ENCODE data around the gene DZANK1.

The DZANK1 gene

GRCh38 chr20:18430172-18430826 is 36.5 kb downstream of the DZANK1 start:
- TF ChIP-seq ZC3H10 (CRISPR knock-in tag; IDR thresholded peaks at IDR 0.05) = no peak
- TF ChIP-seq ZFP3 (CRISPR knock-in tag; IDR thresholded peaks at IDR 0.05) = no peak
- TF ChIP-seq ISL1 (CRISPR knock-in tag; IDR thresholded peaks at IDR 0.05) = no peak
- no peak for TF ChIP-seq GLIS3 (CRISPR knock-in tag; IDR thresholded peaks at IDR 0.05)
- TF ChIP-seq ARNTL (CRISPR knock-in tag; IDR thresholded peaks at IDR 0.05; ENCODE audit: borderline replicate concordance, low read depth) = no peak
- TF ChIP-seq ESRRG (CRISPR knock-in tag; IDR thresholded peaks at IDR 0.05) = no peak
- TF ChIP-seq BACH2 (CRISPR knock-in tag; IDR thresholded peaks at IDR 0.05; ENCODE audit: borderline replicate concordance) = no peak
- TF ChIP-seq TCF4 (CRISPR knock-in tag; IDR thresholded peaks at IDR 0.05; ENCODE audit: borderline replicate concordance) = no peak
- no peak for TF ChIP-seq POU6F1 (CRISPR knock-in tag; IDR thresholded peaks at IDR 0.05; ENCODE audit: borderline replicate concordance, low read depth)
- no peak for TF ChIP-seq TOX (CRISPR knock-in tag; IDR thresholded peaks at IDR 0.05; ENCODE audit: borderline replicate concordance)
- ATAC-seq = no peak

- TF ChIP-seq CSRNP3 (CRISPR knock-in tag; IDR thresholded peaks at IDR 0.05) (no peak), TSHZ2 (CRISPR knock-in tag; IDR thresholded peaks at IDR 0.05) (no peak)
- no peak for ATAC-seq
These were observed 38.2 kb downstream of the DZANK1 start for GRCh38 chr20:18428490-18429173.

GRCh38 chr20:18427214-18427613 is 39.6 kb downstream of the DZANK1 start:
- TF ChIP-seq SNAI2 (CRISPR knock-in tag; IDR thresholded peaks at IDR 0.05) (no peak), PPARA (CRISPR knock-in tag; IDR thresholded peaks at IDR 0.05; ENCODE audit: borderline replicate concordance) (no peak), CREB5 (CRISPR knock-in tag; IDR thresholded peaks at IDR 0.05; ENCODE audit: low read depth) (no peak), ZNF8 (CRISPR knock-in tag; IDR thresholded peaks at IDR 0.05) (no peak), TCF4 (CRISPR knock-in tag; IDR thresholded peaks at IDR 0.05; ENCODE audit: borderline replicate concordance) (no peak), BACH2 (CRISPR knock-in tag; IDR thresholded peaks at IDR 0.05; ENCODE audit: borderline replicate concordance) (no peak)
- ATAC-seq = no peak

- ATAC-seq = no peak
- TF ChIP-seq ZNF565 (CRISPR knock-in tag; conservative IDR thresholded peaks at IDR 0.05; ENCODE audit: low read depth) (no peak), CREB5 (CRISPR knock-in tag; IDR thresholded peaks at IDR 0.05; ENCODE audit: low read depth) (no peak), CSRNP3 (CRISPR knock-in tag; IDR thresholded peaks at IDR 0.05) (no peak), TCF4 (CRISPR knock-in tag; IDR thresholded peaks at IDR 0.05; ENCODE audit: borderline replicate concordance) (no peak), RARB (CRISPR knock-in tag; IDR thresholded peaks at IDR 0.05) (no peak), TSHZ2 (CRISPR knock-in tag; IDR thresholded peaks at IDR 0.05) (no peak), SNAI2 (CRISPR knock-in tag; IDR thresholded peaks at IDR 0.05) (no peak)
These were observed 45.2 kb downstream of the DZANK1 start for GRCh38 chr20:18421608-18422007.
